ENCODE measurements around the gene ERCC6.

ERCC6 gene

GRCh38 chr10:49512121-49512809 lies 26.7 kb downstream of the ERCC6 start:
- no peak overlapping the region for H3K27ac ChIP-seq
- TF ChIP-seq CTCF (conservative IDR thresholded peaks at IDR 0.05): peak; percentile 83
- no peak for TF ChIP-seq ZFX (IDR thresholded peaks at IDR 0.05)

- H3K27ac ChIP-seq: no peak overlapping the region
- TF ChIP-seq CTCF (conservative IDR thresholded peaks at IDR 0.05): no peak
- TF ChIP-seq ZFX (IDR thresholded peaks at IDR 0.05): no peak
These were observed 29.1 kb downstream of the ERCC6 start for GRCh38 chr10:49509771-49510303.

- no peak overlapping the region for H3K27ac ChIP-seq
- no peak for TF ChIP-seq CTCF (conservative IDR thresholded peaks at IDR 0.05)
- TF ChIP-seq ZFX (IDR thresholded peaks at IDR 0.05): no peak
These were observed 30.3 kb downstream of the ERCC6 start for GRCh38 chr10:49508654-49509053.

GRCh38 chr10:49508249-49508648 lies 30.7 kb downstream of the ERCC6 start:
- no peak overlapping the region for H3K27ac ChIP-seq
- TF ChIP-seq CTCF (conservative IDR thresholded peaks at IDR 0.05): no peak

GRCh38 chr10:49505589-49505988 lies 33.3 kb downstream of the ERCC6 start:
- TF ChIP-seq CTCF (conservative IDR thresholded peaks at IDR 0.05) (no peak), ZFX (IDR thresholded peaks at IDR 0.05) (no peak)

GRCh38 chr10:49505076-49505475 lies 33.8 kb downstream of the ERCC6 start:
- no peak overlapping the region for H3K27ac ChIP-seq
- TF ChIP-seq ZFX (IDR thresholded peaks at IDR 0.05) (no peak), CTCF (conservative IDR thresholded peaks at IDR 0.05) (no peak)

More at GRCh38 chr10:49505589-49505988, 33.3 kb downstream of the ERCC6 start:
- no peak overlapping the region for H3K27ac ChIP-seq

GRCh38 chr10:49504528-49504927 lies 34.4 kb downstream of the ERCC6 start:
- no peak overlapping the region for H3K27ac ChIP-seq
- TF ChIP-seq CTCF (conservative IDR thresholded peaks at IDR 0.05) (no peak), ZFX (IDR thresholded peaks at IDR 0.05) (no peak)
